Osteocyte (in vitro differentiated cells): ENCODE results near the gene KCNN3. TPM values are rescaled to one million over a fixed set of nuclear protein-coding genes. Genes with fewer than 3 reads are reported as not detected.

ENCODE experiments used
- DNase-seq: peaks from one replicate; pipeline ENCODE4 v3.0.0; 2021; ENCODE audit warnings: mixed read lengths; ENCODE audit not compliant: unreplicated experiment; ENCODE audit errors: extremely low spot score
- H3K27ac Mint-ChIP-seq: one replicate; pipeline ENCODE4 v1.8.0; 2021; ENCODE audit warnings: mild to moderate bottlenecking, mixed read lengths; ENCODE audit not compliant: unreplicated experiment
- H3K27me3 Mint-ChIP-seq: one replicate; pipeline ENCODE4 v1.8.0; 2021; ENCODE audit warnings: mixed read lengths; ENCODE audit not compliant: unreplicated experiment
- H3K36me3 Mint-ChIP-seq: one replicate; pipeline ENCODE4 v1.8.0; 2021; ENCODE audit warnings: mixed read lengths; ENCODE audit not compliant: unreplicated experiment
- H3K4me1 Mint-ChIP-seq: one replicate; pipeline ENCODE4 v1.8.0; 2021; ENCODE audit warnings: mixed read lengths; ENCODE audit not compliant: unreplicated experiment
- H3K4me3 Mint-ChIP-seq: one replicate; pipeline ENCODE4 v1.8.0; 2021; ENCODE audit warnings: mild to moderate bottlenecking, moderate library complexity, mixed read lengths; ENCODE audit not compliant: unreplicated experiment
- H3K9me3 Mint-ChIP-seq: one replicate; pipeline ENCODE4 v1.8.0; 2021; ENCODE audit warnings: mixed read lengths; ENCODE audit not compliant: unreplicated experiment
- total RNA-seq: library from RNA; stranded (reverse); gene quantifications from 2 replicates; pipeline ENCODE4 v1.2.1, GENCODE V29; 2021
- TF ChIP-seq, protein P1 (sequence below): fragments of 200-600 bp; sonication (generic); IDR thresholded peaks from 2 replicates; pipeline ENCODE4 v1.5.0; 2021; ENCODE audit warnings: antibody characterized with exemption, mild to moderate bottlenecking, moderate library complexity

The KCNN3 gene
- total RNA-seq, 1 donor from 2014 or later, result 0.16 TPM

DNA sequence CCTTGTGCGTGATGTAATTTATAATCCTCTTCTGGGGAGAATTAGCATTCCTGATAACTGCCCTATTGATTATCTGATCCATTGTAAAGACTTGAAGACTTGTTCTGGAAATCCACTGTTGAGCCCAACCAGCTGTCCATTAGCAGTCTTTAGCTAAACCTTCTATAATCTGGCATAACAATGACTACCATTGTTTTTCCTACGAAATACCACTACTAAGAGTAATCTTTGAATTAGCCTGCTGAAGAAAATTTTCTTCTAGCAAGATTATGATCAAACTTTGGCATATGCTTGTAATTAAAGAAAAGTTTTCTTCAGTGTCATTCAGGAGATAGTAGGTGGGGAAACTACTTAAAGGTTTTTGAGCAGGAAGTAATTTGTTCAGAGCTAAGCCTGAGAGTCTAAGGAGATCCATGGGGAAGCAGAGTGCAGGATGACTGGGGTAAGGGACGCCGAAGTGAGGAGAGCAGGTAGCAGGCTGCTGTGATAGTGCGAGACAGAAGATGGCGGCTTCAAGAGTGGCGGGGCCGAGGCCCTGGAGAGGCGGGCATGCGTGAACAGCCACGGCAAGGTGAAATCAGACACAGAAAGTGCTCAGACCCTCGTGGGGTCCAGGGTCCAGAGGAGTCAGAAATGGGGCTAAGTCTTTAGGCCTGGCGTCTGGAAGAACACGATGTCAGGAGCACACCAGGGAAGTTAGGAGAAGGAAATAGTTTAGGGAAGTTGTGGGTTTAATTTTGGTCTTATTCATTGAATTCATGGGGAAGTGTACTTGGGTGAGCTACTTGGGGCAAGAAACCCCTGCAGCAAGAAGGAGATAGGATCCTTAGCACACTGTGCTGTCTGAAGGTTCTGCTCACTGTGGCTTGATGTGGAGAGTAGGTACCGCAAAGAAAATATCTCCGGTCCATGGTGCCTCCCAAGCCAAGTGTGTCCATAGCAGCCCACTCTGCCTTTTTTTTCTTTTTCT, 149.5 kb downstream of the KCNN3 start:
- peaks cover 12% of the 10 kb centered on the region for H3K27me3 Mint-ChIP-seq
- H3K4me1 Mint-ChIP-seq, result no peaks in the 10 kb centered on the region
- H3K27ac Mint-ChIP-seq, result no peak overlapping the region
- DNase-seq, result no peak
- no peak overlapping the region for H3K4me3 Mint-ChIP-seq
- TF ChIP-seq, protein P1, sequence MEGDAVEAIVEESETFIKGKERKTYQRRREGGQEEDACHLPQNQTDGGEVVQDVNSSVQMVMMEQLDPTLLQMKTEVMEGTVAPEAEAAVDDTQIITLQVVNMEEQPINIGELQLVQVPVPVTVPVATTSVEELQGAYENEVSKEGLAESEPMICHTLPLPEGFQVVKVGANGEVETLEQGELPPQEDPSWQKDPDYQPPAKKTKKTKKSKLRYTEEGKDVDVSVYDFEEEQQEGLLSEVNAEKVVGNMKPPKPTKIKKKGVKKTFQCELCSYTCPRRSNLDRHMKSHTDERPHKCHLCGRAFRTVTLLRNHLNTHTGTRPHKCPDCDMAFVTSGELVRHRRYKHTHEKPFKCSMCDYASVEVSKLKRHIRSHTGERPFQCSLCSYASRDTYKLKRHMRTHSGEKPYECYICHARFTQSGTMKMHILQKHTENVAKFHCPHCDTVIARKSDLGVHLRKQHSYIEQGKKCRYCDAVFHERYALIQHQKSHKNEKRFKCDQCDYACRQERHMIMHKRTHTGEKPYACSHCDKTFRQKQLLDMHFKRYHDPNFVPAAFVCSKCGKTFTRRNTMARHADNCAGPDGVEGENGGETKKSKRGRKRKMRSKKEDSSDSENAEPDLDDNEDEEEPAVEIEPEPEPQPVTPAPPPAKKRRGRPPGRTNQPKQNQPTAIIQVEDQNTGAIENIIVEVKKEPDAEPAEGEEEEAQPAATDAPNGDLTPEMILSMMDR, result no peak
- no peaks in the 10 kb centered on the region for H3K9me3 Mint-ChIP-seq
- no peaks in the 10 kb centered on the region for H3K36me3 Mint-ChIP-seq

DNA sequence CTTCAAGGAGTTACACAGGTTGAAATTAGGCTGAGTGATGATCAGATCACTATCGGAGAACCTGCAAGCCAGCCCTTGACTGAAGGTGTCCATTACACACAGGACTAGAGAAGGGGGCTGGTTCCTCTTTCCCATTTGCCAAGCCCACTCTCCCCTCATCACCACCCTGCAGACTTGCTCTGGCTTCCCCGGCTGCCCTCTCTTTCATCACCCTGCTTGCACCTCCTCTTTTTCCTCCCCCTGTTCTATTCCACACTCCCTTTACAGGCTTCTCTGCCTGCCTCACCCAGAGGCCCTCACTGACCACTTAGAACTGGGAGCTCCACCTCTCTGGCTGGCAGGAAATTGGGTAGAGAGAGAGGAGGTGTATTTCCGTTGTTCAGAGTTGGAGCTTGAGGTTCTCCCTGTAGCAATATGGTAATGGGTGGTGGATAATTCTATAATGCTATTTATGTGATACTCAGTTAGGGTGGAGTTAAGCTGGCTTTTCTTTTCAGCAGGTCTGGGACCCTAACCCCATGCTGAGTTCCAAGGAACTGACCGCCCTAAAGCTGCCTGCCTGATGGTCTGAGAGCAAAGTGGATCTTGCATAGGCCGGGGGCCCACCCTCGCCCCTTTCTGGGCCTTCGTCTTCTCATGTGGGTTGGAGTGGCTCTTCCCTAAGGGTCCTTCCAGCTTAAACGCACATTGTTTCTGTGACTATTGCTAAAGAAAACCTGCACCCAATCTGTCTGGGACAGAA, 150.3 kb downstream of the KCNN3 start:
- peaks cover 12% of the 10 kb centered on the region for H3K27me3 Mint-ChIP-seq
- H3K27ac Mint-ChIP-seq, result no peak overlapping the region
- no peak for DNase-seq
- H3K36me3 Mint-ChIP-seq, result no peaks in the 10 kb centered on the region
- no peak overlapping the region for H3K4me3 Mint-ChIP-seq
- TF ChIP-seq, protein P1, result no peak
- no peaks in the 10 kb centered on the region for H3K9me3 Mint-ChIP-seq
- no peaks in the 10 kb centered on the region for H3K4me1 Mint-ChIP-seq

DNA sequence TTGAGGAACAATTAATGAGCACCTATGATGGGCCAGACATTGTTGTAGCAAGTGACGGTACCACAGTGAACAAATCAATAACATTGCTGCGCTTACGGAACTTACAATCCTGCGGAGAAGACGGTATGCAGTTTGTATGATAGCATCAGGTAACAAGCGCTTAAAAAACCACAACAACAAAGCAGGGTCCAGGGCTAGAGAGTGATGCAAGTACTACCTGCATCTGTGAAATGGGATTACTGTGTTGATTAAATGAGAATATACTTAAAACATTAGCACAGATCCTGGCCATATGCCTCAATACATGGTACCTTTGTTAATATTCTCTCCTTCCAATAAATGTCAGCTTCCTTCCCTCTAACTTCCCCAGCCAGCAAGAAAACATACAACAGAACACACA, 151.5 kb downstream of the KCNN3 start:
- H3K27ac Mint-ChIP-seq, result no peak overlapping the region
- no peaks in the 10 kb centered on the region for H3K36me3 Mint-ChIP-seq
- H3K9me3 Mint-ChIP-seq, result no peaks in the 10 kb centered on the region
- peaks cover 8% of the 10 kb centered on the region for H3K27me3 Mint-ChIP-seq
- H3K4me1 Mint-ChIP-seq, result no peaks in the 10 kb centered on the region
- no peak overlapping the region for H3K4me3 Mint-ChIP-seq
- TF ChIP-seq, protein P1, result no peak
- no peak for DNase-seq

DNA sequence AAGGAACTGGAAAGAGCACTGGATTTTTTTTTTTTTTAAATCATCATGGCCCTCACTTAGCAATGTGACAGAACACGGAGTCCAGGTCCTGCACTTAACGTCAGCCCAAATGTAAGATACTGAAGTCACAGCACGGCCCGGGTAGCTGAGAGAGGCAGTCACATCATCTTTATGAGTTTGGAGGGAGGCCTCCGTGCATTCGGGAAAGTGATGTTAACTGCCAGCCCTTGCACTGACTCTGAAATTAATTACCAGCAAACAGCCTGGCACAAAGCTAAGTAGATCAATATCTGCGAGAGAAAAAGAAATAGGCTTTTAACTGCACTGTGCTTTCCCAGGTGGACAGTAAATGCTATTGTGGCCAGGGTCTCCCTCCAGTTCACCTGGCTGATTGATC, 152.6 kb downstream of the KCNN3 start:
- H3K36me3 Mint-ChIP-seq, result no peaks in the 10 kb centered on the region
- no peaks in the 10 kb centered on the region for H3K9me3 Mint-ChIP-seq
- DNase-seq, result no peak
- no peak overlapping the region for H3K27ac Mint-ChIP-seq
- H3K4me3 Mint-ChIP-seq, result no peak overlapping the region
- H3K4me1 Mint-ChIP-seq, result no peaks in the 10 kb centered on the region
- peaks cover 17% of the 10 kb centered on the region for H3K27me3 Mint-ChIP-seq
- TF ChIP-seq, protein P1, result no peak
